Smooth muscle cell (in vitro differentiated cells): Measurements from ENCODE around the gene PCDH15. TPM values are rescaled to one million over a fixed set of nuclear protein-coding genes. Genes with fewer than 3 reads are reported as not detected.

ENCODE experiments used
- DNase-seq: peaks from one replicate; lab custom pipeline; 2025; ENCODE audit not compliant: unreplicated experiment; lab: John Stamatoyannopoulos, UW
- H2AFZ ChIP-seq: fragments of 200-600 bp; sonication (generic); 2 replicates; pipeline ENCODE4 v1.6.0; 2016; ENCODE audit warnings: antibody characterized with exemption, low read depth, mild to moderate bottlenecking
- H3F3A ChIP-seq: fragments of 200-600 bp; sonication (generic); 2 replicates; pipeline ENCODE4 v1.6.0; 2017; ENCODE audit warnings: antibody characterized with exemption, low read depth
- H3K27ac ChIP-seq: fragments of 200-600 bp; sonication (generic); 2 replicates; pipeline ENCODE4 v1.5.1; 2016; ENCODE audit warnings: low read depth, mild to moderate bottlenecking
- H3K27me3 ChIP-seq: fragments of 200-600 bp; sonication (generic); 2 replicates; pipeline ENCODE4 v1.6.1; 2016; ENCODE audit warnings: low read depth, mild to moderate bottlenecking
- H3K36me3 ChIP-seq: fragments of 200-600 bp; sonication (generic); 2 replicates; pipeline ENCODE4 v1.5.1; 2016; ENCODE audit warnings: low read depth
- H3K4me1 ChIP-seq: fragments of 200-600 bp; sonication (generic); 2 replicates; pipeline ENCODE4 v1.5.1; 2016; ENCODE audit warnings: low read depth
- H3K4me2 ChIP-seq: fragments of 200-600 bp; sonication (generic); 2 replicates; pipeline ENCODE4 v1.6.0; 2016; ENCODE audit warnings: mild to moderate bottlenecking
- H3K4me3 ChIP-seq: fragments of 200-600 bp; sonication (generic); 2 replicates; pipeline ENCODE4 v1.5.1; 2016; ENCODE audit warnings: mild to moderate bottlenecking
- H3K79me2 ChIP-seq: fragments of 200-600 bp; sonication (generic); 2 replicates; pipeline ENCODE4 v1.6.0; 2016; ENCODE audit warnings: low read depth, mild to moderate bottlenecking
- H3K9ac ChIP-seq: fragments of 200-600 bp; sonication (generic); 2 replicates; pipeline ENCODE4 v1.6.0; 2016; ENCODE audit warnings: low read depth
- H3K9me3 ChIP-seq: fragments of 200-600 bp; sonication (generic); replicated peaks from 2 replicates; pipeline ENCODE4 v1.5.1; 2016; ENCODE audit warnings: low read depth
- H4K20me1 ChIP-seq: fragments of 200-600 bp; sonication (generic); 2 replicates; pipeline ENCODE4 v1.6.0; 2016; ENCODE audit warnings: low read depth
- CTCF ChIP-seq: fragments of 200-600 bp; sonication (generic); IDR thresholded peaks from 2 replicates; pipeline ENCODE4 v1.5.1; 2017; ENCODE audit warnings: borderline replicate concordance, mild to moderate bottlenecking, antibody characterized with exemption; ENCODE audit not compliant: insufficient read depth, poor library complexity, severe bottlenecking
- WGBS: methylation state at CpG from one replicate; pipeline ENCODE4 v1.1.7; 2016; ENCODE audit warnings: low lambda C conversion rate; 5-methylcytosine and 5-hydroxymethylcytosine counted together
- polyA plus RNA-seq: library from polyadenylated mRNA; unstranded; fragments of >200 nt; fragmentation: Nextera tagmentation; extraction: Ambion mirVana; gene quantifications from 2 replicates; pipeline ENCODE4 v1.2.1, GENCODE V29; 2016
- total RNA-seq: library from RNA; depleted of rRNA; stranded (reverse); fragments of >200 nt; gene quantifications from 2 replicates; pipeline ENCODE4 v1.2.3, GENCODE V29; 2014

PCDH15 gene
- total and polyA plus RNA-seq, 2 experiments from 2014 or later = not detected

- no peak for DNase-seq
- no peak overlapping the region for H3K27ac ChIP-seq
- no peaks in the 10 kb centered on the region for H4K20me1 ChIP-seq
- H3F3A ChIP-seq = no peaks in the 10 kb centered on the region
- no peaks in the 10 kb centered on the region for H3K79me2 ChIP-seq
- H3K4me2 ChIP-seq = no peak overlapping the region
- no peak overlapping the region for H3K4me3 ChIP-seq
- H2AFZ ChIP-seq = no peak overlapping the region
- no peak for TF ChIP-seq CTCF
- WGBS = 88% methylated on average over 2 of the region's 2 CpGs
- H3K4me1 ChIP-seq = no peaks in the 10 kb centered on the region
- H3K27me3 ChIP-seq = no peaks in the 10 kb centered on the region
- H3K9ac ChIP-seq = no peak overlapping the region
- H3K9me3 ChIP-seq = no peaks in the 10 kb centered on the region
- H3K36me3 ChIP-seq = no peaks in the 10 kb centered on the region
Observed at GRCh38 chr10:54108961-54109360, 692.1 kb downstream of the PCDH15 start.

- WGBS = 85% methylated on average over 1 of the region's 1 CpG
- TF ChIP-seq CTCF = no peak
- H3K9ac ChIP-seq = no peak overlapping the region
- no peak overlapping the region for H3K4me2 ChIP-seq
- H3F3A ChIP-seq = no peaks in the 10 kb centered on the region
- H3K27ac ChIP-seq = no peak overlapping the region
- no peaks in the 10 kb centered on the region for H3K27me3 ChIP-seq
- no peaks in the 10 kb centered on the region for H3K9me3 ChIP-seq
- no peak for DNase-seq
- no peaks in the 10 kb centered on the region for H3K36me3 ChIP-seq
- H2AFZ ChIP-seq = no peak overlapping the region
- H3K4me3 ChIP-seq = no peak overlapping the region
- no peaks in the 10 kb centered on the region for H3K79me2 ChIP-seq
- H3K4me1 ChIP-seq = no peaks in the 10 kb centered on the region
- H4K20me1 ChIP-seq = no peaks in the 10 kb centered on the region
Observed at GRCh38 chr10:54096892-54097291, 704.1 kb downstream of the PCDH15 start.

GRCh38 chr10:54094321-54094720 is 706.7 kb downstream of the PCDH15 start:
- no peak overlapping the region for H2AFZ ChIP-seq
- no peak overlapping the region for H3K9ac ChIP-seq
- no peaks in the 10 kb centered on the region for H3K27me3 ChIP-seq
- no peak for DNase-seq
- H3K4me3 ChIP-seq = no peak overlapping the region
- H3K36me3 ChIP-seq = no peaks in the 10 kb centered on the region
- no peak overlapping the region for H3K4me2 ChIP-seq
- no peaks in the 10 kb centered on the region for H3F3A ChIP-seq
- H3K9me3 ChIP-seq = no peaks in the 10 kb centered on the region
- H3K79me2 ChIP-seq = no peaks in the 10 kb centered on the region
- H3K4me1 ChIP-seq = no peaks in the 10 kb centered on the region
- no peaks in the 10 kb centered on the region for H4K20me1 ChIP-seq
- no peak overlapping the region for H3K27ac ChIP-seq
- 36% methylated on average over 5 of the region's 5 CpGs for WGBS
- no peak for TF ChIP-seq CTCF

- DNase-seq = no peak
- no peak overlapping the region for H3K9ac ChIP-seq
- H4K20me1 ChIP-seq = no peaks in the 10 kb centered on the region
- no peak for TF ChIP-seq CTCF
- no peak overlapping the region for H3K27ac ChIP-seq
- no peaks in the 10 kb centered on the region for H3K27me3 ChIP-seq
- H3K4me1 ChIP-seq = no peaks in the 10 kb centered on the region
- no peaks in the 10 kb centered on the region for H3K79me2 ChIP-seq
- H3K4me2 ChIP-seq = no peak overlapping the region
- H3K36me3 ChIP-seq = no peaks in the 10 kb centered on the region
- H2AFZ ChIP-seq = no peak overlapping the region
- no peaks in the 10 kb centered on the region for H3K9me3 ChIP-seq
- no peaks in the 10 kb centered on the region for H3F3A ChIP-seq
- H3K4me3 ChIP-seq = no peak overlapping the region
- 13% methylated on average over 2 of the region's 2 CpGs for WGBS
Observed at GRCh38 chr10:54091237-54091636, 709.8 kb downstream of the PCDH15 start.
